Measurements from ENCODE around the gene RNF126.

GRCh38 chr19:652467-653389 lies 10.3 kb downstream of the RNF126 start:
- TF ChIP-seq SP1 (IDR thresholded peaks at IDR 0.05) = no peak
- TF ChIP-seq ELF4 (IDR thresholded peaks at IDR 0.05) = no peak
- TF ChIP-seq SUZ12 (IDR thresholded peaks at IDR 0.05) = no peak
- TF ChIP-seq FOXK2 (IDR thresholded peaks at IDR 0.05) = no peak
